Mesothelial cell of epicardium (in vitro differentiated cells): Measurements from ENCODE around the gene PILRB. TPM values are rescaled to one million over a fixed set of nuclear protein-coding genes. Genes with fewer than 3 reads are reported as not detected.
"Not testable (repeated sequence)": the region's sequence is repeated elsewhere in the genome, so short reads cannot be mapped to it uniquely, and the experiment has no call there.

Experiments
- DNase-seq, 2 experiments: peaks; one replicate each; pipeline ENCODE4 v3.0.0; 2021; ENCODE audit warnings: low spot score in 2 of 2; ENCODE audit not compliant: unreplicated experiment in 2 of 2
- H3K27ac Mint-ChIP-seq: 2 replicates; pipeline ENCODE4 v1.8.0; 2021; ENCODE audit warnings: mixed read lengths
- H3K27me3 Mint-ChIP-seq: 2 replicates; pipeline ENCODE4 v1.8.0; 2021; ENCODE audit warnings: low read depth, mixed read lengths
- H3K36me3 Mint-ChIP-seq: 2 replicates; pipeline ENCODE4 v1.8.0; 2021; ENCODE audit warnings: mixed read lengths
- H3K4me1 Mint-ChIP-seq: 2 replicates; pipeline ENCODE4 v1.8.0; 2021; ENCODE audit warnings: mixed read lengths
- H3K4me3 Mint-ChIP-seq: 2 replicates; pipeline ENCODE4 v1.8.0; 2021; ENCODE audit warnings: mild to moderate bottlenecking, moderate library complexity, mixed read lengths
- H3K9me3 Mint-ChIP-seq: 2 replicates; pipeline ENCODE4 v1.8.0; 2021; ENCODE audit warnings: mixed read lengths
- CTCF ChIP-seq: fragments of 200-600 bp; sonication (generic); IDR thresholded peaks from one replicate; pipeline ENCODE4 v1.5.0; 2021; ENCODE audit warnings: antibody characterized with exemption; ENCODE audit not compliant: unreplicated experiment
- total RNA-seq: library from RNA; stranded (reverse); gene quantifications from 3 replicates; pipeline ENCODE4 v1.2.1, GENCODE V29; 2021

The PILRB gene
- total RNA-seq, 1 donor from 2014 or later: 56.3 TPM

- TF ChIP-seq CTCF: no peak
- H3K4me1 Mint-ChIP-seq: peaks cover 6% of the 10 kb centered on the region
- no peak for DNase-seq
- no peak overlapping the region for H3K27ac Mint-ChIP-seq
- no peaks in the 10 kb centered on the region for H3K9me3 Mint-ChIP-seq
- H3K27me3 Mint-ChIP-seq: no peaks in the 10 kb centered on the region
- peaks cover 27% of the 10 kb centered on the region for H3K36me3 Mint-ChIP-seq
- no peak overlapping the region for H3K4me3 Mint-ChIP-seq
Observed at GRCh38 chr7:100342765-100343164, 15.2 kb upstream of the PILRB start.

GRCh38 chr7:100344124-100344559 is 13.8 kb upstream of the PILRB start:
- not testable (repeated sequence) for H3K4me3 Mint-ChIP-seq, H3K27me3 Mint-ChIP-seq, H3K4me1 Mint-ChIP-seq, DNase-seq, H3K9me3 Mint-ChIP-seq
- H3K36me3 Mint-ChIP-seq: peaks cover 32% of the 10 kb centered on the region
- peak overlapping the region; percentile 53 for H3K27ac Mint-ChIP-seq

GRCh38 chr7:100344560-100345287 is 13.2 kb upstream of the PILRB start:
- not testable (repeated sequence) for H3K4me1 Mint-ChIP-seq

GRCh38 chr7:100345288-100345672 is 12.6 kb upstream of the PILRB start:
- H3K4me3 Mint-ChIP-seq, H3K27ac Mint-ChIP-seq, H3K4me1 Mint-ChIP-seq, H3K9me3 Mint-ChIP-seq, H3K27me3 Mint-ChIP-seq: not testable (repeated sequence)
- peak in 1 of 2 experiments; percentile 70 for DNase-seq
- peaks cover 35% of the 10 kb centered on the region for H3K36me3 Mint-ChIP-seq
- peak; percentile 32 for TF ChIP-seq CTCF

More at GRCh38 chr7:100344560-100345287, 13.2 kb upstream of the PILRB start:
- not testable (repeated sequence) for H3K4me3 Mint-ChIP-seq, H3K27me3 Mint-ChIP-seq, H3K9me3 Mint-ChIP-seq, DNase-seq
- peaks cover 33% of the 10 kb centered on the region for H3K36me3 Mint-ChIP-seq
- peak overlapping the region; percentile 89 for H3K27ac Mint-ChIP-seq
- peak; percentile 38 for TF ChIP-seq CTCF

GRCh38 chr7:100346921-100347320 is 11.0 kb upstream of the PILRB start:
- H3K36me3 Mint-ChIP-seq: peaks cover 35% of the 10 kb centered on the region

GRCh38 chr7:100348805-100349204 is 9.1 kb upstream of the PILRB start:
- no peak for DNase-seq
- H3K36me3 Mint-ChIP-seq: peaks cover 29% of the 10 kb centered on the region
- no peaks in the 10 kb centered on the region for H3K27me3 Mint-ChIP-seq
- no peaks in the 10 kb centered on the region for H3K9me3 Mint-ChIP-seq
- no peak overlapping the region for H3K27ac Mint-ChIP-seq
- peaks cover 6% of the 10 kb centered on the region for H3K4me1 Mint-ChIP-seq
- no peak overlapping the region for H3K4me3 Mint-ChIP-seq
- TF ChIP-seq CTCF: no peak

More at GRCh38 chr7:100346921-100347320, 11.0 kb upstream of the PILRB start:
- Mint-ChIP-seq H3K27me3 (no peaks in the 10 kb centered on the region), H3K9me3 (no peaks in the 10 kb centered on the region), H3K4me1 (peaks cover 6% of the 10 kb centered on the region), H3K27ac (no peak overlapping the region), H3K4me3 (no peak overlapping the region)
- no peak for DNase-seq
- TF ChIP-seq CTCF: no peak
